ENCODE results near the gene CAMLG. TPM values are rescaled to one million over a fixed set of nuclear protein-coding genes. Genes with fewer than 3 reads are reported as not detected.

The CAMLG gene
- total RNA-seq, 2 experiments from 2014 or later = 49.3 to 51.1 TPM

DNA sequence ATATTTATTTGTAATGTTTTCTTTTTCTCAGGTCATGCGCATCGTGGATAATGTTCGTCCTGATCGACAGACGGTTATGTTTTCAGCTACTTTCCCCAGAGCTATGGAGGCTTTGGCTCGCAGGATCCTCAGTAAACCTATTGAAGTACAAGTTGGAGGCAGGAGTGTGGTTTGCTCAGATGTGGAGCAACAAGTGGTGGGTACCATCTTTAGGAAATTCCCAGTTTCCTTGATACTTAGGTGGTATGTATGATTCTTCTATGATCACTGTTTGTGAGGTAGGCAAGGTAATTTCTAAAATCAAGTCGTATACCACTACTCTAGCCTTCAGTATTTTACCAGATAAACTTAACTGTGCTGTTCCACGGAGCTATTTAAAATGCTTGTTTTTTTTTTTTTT lies 56.5 kb downstream of the CAMLG start:
- TF ChIP-seq, protein P1, sequence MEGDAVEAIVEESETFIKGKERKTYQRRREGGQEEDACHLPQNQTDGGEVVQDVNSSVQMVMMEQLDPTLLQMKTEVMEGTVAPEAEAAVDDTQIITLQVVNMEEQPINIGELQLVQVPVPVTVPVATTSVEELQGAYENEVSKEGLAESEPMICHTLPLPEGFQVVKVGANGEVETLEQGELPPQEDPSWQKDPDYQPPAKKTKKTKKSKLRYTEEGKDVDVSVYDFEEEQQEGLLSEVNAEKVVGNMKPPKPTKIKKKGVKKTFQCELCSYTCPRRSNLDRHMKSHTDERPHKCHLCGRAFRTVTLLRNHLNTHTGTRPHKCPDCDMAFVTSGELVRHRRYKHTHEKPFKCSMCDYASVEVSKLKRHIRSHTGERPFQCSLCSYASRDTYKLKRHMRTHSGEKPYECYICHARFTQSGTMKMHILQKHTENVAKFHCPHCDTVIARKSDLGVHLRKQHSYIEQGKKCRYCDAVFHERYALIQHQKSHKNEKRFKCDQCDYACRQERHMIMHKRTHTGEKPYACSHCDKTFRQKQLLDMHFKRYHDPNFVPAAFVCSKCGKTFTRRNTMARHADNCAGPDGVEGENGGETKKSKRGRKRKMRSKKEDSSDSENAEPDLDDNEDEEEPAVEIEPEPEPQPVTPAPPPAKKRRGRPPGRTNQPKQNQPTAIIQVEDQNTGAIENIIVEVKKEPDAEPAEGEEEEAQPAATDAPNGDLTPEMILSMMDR (IDR thresholded peaks at IDR 0.05) = no peak
- Histone ChIP-seq H3K27me3 (ENCODE audit: control insufficient read depth in 1 of 2, insufficient read depth in 2 of 2, low read length in 2 of 2) (no peaks in the 10 kb centered on the region), H3K4me1 (ENCODE audit: insufficient read depth, low read length) (no peaks in the 10 kb centered on the region), H3K27ac (ENCODE audit: low read depth in 1 of 2, low read length in 2 of 2) (no peak overlapping the region), H3K36me3 (ENCODE audit: insufficient read depth, low read length) (peaks cover 85% of the 10 kb centered on the region), H3K4me3 (ENCODE audit: low read length) (no peak overlapping the region), H3K9me3 (ENCODE audit: control insufficient read depth in 1 of 2, insufficient read depth in 1 of 2, low read length in 2 of 2) (no peaks in the 10 kb centered on the region)
- no peaks in the 10 kb centered on the region for H3K4me1 Mint-ChIP-seq (ENCODE audit: low read depth)
- no peaks in the 10 kb centered on the region for H3K9me3 Mint-ChIP-seq
- ATAC-seq (ENCODE audit: poor library complexity) (no peak), DNase-seq (no peak)
- ChIA-PET POLR2A (no interaction called here), CTCF (interaction anchor here (0.6 kb wide), 1 partner anchor 50 kb away, joined by 3 read pairs; no protein-coding TSS in a partner anchor)
- H3K27me3 Mint-ChIP-seq = no peaks in the 10 kb centered on the region
- H3K36me3 Mint-ChIP-seq (ENCODE audit: low read depth) = peaks cover 86% of the 10 kb centered on the region
- intact Hi-C loops (cut with DNase I, micrococcal nuclease) = no loop called here
- H3K27ac Mint-ChIP-seq = no peak overlapping the region
- H3K4me3 Mint-ChIP-seq = no peak overlapping the region

DNA sequence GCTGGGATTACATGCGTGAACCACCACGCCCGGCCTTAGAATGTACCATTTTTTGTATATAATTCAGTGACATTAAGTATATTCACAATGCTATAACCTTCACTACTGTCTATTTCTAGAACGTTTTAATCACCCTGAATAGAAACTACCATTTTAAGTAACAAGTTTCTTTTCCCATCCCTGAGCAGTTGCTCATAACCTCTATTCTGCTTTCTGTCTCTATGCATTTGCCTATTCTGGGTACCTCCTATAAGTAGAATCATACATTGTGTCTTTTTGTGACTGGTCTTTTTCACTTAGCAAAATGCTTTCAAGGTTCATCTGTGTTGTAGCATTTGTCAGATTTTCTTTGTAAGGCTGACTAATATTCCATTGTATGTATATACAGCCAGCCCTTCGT lies 60.1 kb downstream of the CAMLG start:
- intact Hi-C loops (cut with DNase I, micrococcal nuclease) = no loop called here
- ATAC-seq (ENCODE audit: poor library complexity) = no peak
- H3K4me1 ChIP-seq (ENCODE audit: insufficient read depth, low read length) = no peaks in the 10 kb centered on the region
- H3K36me3 ChIP-seq (ENCODE audit: insufficient read depth, low read length) = peaks cover 69% of the 10 kb centered on the region
- CTCF ChIA-PET = no interaction called here
- no peaks in the 10 kb centered on the region for H3K9me3 Mint-ChIP-seq
- H3K36me3 Mint-ChIP-seq (ENCODE audit: low read depth) = peaks cover 80% of the 10 kb centered on the region
- POLR2A ChIA-PET = no interaction called here
- H3K27me3 Mint-ChIP-seq = no peaks in the 10 kb centered on the region
- no peak overlapping the region for H3K4me3 Mint-ChIP-seq
- H3K9me3 ChIP-seq (ENCODE audit: control insufficient read depth in 1 of 2, insufficient read depth in 1 of 2, low read length in 2 of 2) = no peaks in the 10 kb centered on the region
- H3K4me1 Mint-ChIP-seq (ENCODE audit: low read depth) = no peaks in the 10 kb centered on the region
- DNase-seq = no peak
- TF ChIP-seq, protein P1 (IDR thresholded peaks at IDR 0.05) = no peak
- no peak overlapping the region for H3K27ac ChIP-seq (ENCODE audit: low read depth in 1 of 2, low read length in 2 of 2)
- H3K27ac Mint-ChIP-seq = no peak overlapping the region
- no peaks in the 10 kb centered on the region for H3K27me3 ChIP-seq (ENCODE audit: control insufficient read depth in 1 of 2, insufficient read depth in 2 of 2, low read length in 2 of 2)
- no peak overlapping the region for H3K4me3 ChIP-seq (ENCODE audit: low read length)

Other genes with a start within 250 kb of the CAMLG start
- gene JADE2, start 212.9 kb upstream of the CAMLG start, total RNA-seq = 100 to 1,000 TPM; 120 to 124 TPM
- gene SAR1B, start 105.7 kb upstream of the CAMLG start, total RNA-seq = 10 to 100 TPM; 36.2 to 40.1 TPM
- 10 to 100 TPM; 11.7 to 12.3 TPM for gene SEC24A, start 89.8 kb upstream of the CAMLG start, total RNA-seq
- 10 to 100 TPM; 35.5 to 35.8 TPM for gene DDX46, start 20.2 kb downstream of the CAMLG start, total RNA-seq
- 10 to 100 TPM; 34.6 to 36.5 TPM for gene C5orf24, start 107.4 kb downstream of the CAMLG start, total RNA-seq
- 10 to 100 TPM; 19.6 to 20.0 TPM for gene TXNDC15, start 135.8 kb downstream of the CAMLG start, total RNA-seq
- 1 to 10 TPM; 5.2 to 5.8 TPM for gene PCBD2, start 166.6 kb downstream of the CAMLG start, total RNA-seq
- gene CATSPER3, start 229.4 kb downstream of the CAMLG start, total RNA-seq = under 1 TPM in 1 of 2 experiments, not detected in 1; 0.56 TPM

All from CD4-positive, alpha-beta T cell (primary cell).